ENCODE results near the gene COQ2.

COQ2 gene

GRCh38 chr4:83232082-83232481 is 52.5 kb downstream of the COQ2 start:
- H3K4me3 ChIP-seq (ENCODE audit: low read depth, low read length) = no peak overlapping the region
- no peaks in the 10 kb centered on the region for H3K36me3 ChIP-seq
- no peaks in the 10 kb centered on the region for H3K9me3 ChIP-seq (ENCODE audit: severe bottlenecking)
- DNase-seq = no peak
- H3K27me3 ChIP-seq (ENCODE audit: insufficient read depth, low read depth, severe bottlenecking) = no peaks in the 10 kb centered on the region
- H3K27ac ChIP-seq = no peak overlapping the region
- TF ChIP-seq, protein P1, sequence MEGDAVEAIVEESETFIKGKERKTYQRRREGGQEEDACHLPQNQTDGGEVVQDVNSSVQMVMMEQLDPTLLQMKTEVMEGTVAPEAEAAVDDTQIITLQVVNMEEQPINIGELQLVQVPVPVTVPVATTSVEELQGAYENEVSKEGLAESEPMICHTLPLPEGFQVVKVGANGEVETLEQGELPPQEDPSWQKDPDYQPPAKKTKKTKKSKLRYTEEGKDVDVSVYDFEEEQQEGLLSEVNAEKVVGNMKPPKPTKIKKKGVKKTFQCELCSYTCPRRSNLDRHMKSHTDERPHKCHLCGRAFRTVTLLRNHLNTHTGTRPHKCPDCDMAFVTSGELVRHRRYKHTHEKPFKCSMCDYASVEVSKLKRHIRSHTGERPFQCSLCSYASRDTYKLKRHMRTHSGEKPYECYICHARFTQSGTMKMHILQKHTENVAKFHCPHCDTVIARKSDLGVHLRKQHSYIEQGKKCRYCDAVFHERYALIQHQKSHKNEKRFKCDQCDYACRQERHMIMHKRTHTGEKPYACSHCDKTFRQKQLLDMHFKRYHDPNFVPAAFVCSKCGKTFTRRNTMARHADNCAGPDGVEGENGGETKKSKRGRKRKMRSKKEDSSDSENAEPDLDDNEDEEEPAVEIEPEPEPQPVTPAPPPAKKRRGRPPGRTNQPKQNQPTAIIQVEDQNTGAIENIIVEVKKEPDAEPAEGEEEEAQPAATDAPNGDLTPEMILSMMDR (IDR thresholded peaks at IDR 0.05; ENCODE audit: low read depth, low read length) = no peak

DNA sequence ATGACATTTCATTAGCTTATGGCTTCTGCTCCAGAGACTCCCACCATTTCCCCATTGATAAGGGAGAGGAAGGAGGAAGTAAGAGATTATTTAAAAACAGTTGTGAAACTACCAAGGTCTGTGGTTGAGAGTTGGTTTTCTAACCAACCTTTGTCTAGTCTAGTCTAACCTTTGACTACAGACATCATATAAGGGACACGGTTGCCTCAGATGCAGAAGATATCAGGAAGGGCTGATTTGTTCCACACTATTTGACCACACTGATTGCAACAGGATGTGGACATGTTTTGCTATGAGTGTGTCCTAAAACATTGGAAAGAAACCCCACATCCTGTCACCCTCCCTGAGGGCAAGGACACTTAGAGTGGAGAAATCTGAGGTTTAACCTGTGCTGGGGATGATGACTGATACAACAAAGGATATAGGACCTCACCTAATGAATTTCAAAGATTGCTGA is 53.0 kb downstream of the COQ2 start:
- TF ChIP-seq, protein P1 (IDR thresholded peaks at IDR 0.05; ENCODE audit: low read depth, low read length) = no peak
- no peak for DNase-seq
- no peaks in the 10 kb centered on the region for H3K9me3 ChIP-seq (ENCODE audit: severe bottlenecking)
- no peak overlapping the region for H3K27ac ChIP-seq
- H3K4me3 ChIP-seq (ENCODE audit: low read depth, low read length) = no peak overlapping the region
- H3K27me3 ChIP-seq (ENCODE audit: insufficient read depth, low read depth, severe bottlenecking) = no peaks in the 10 kb centered on the region
- no peaks in the 10 kb centered on the region for H3K36me3 ChIP-seq

GRCh38 chr4:83230928-83231327 is 53.7 kb downstream of the COQ2 start:
- Histone ChIP-seq H3K4me3 (ENCODE audit: low read depth, low read length) (no peak overlapping the region), H3K27me3 (ENCODE audit: insufficient read depth, low read depth, severe bottlenecking) (no peaks in the 10 kb centered on the region), H3K27ac (no peak overlapping the region), H3K36me3 (no peaks in the 10 kb centered on the region), H3K9me3 (ENCODE audit: severe bottlenecking) (no peaks in the 10 kb centered on the region)
- DNase-seq = no peak
- TF ChIP-seq, protein P1 (IDR thresholded peaks at IDR 0.05; ENCODE audit: low read depth, low read length) = no peak

GRCh38 chr4:83229791-83230190 is 54.8 kb downstream of the COQ2 start:
- Histone ChIP-seq H3K27me3 (ENCODE audit: insufficient read depth, low read depth, severe bottlenecking) (no peaks in the 10 kb centered on the region), H3K9me3 (ENCODE audit: severe bottlenecking) (no peaks in the 10 kb centered on the region), H3K36me3 (no peaks in the 10 kb centered on the region), H3K4me3 (ENCODE audit: low read depth, low read length) (no peak overlapping the region), H3K27ac (no peak overlapping the region)
- no peak for DNase-seq
- TF ChIP-seq, protein P1 (IDR thresholded peaks at IDR 0.05; ENCODE audit: low read depth, low read length) = no peak

- no peak overlapping the region for H3K4me3 ChIP-seq (ENCODE audit: low read depth, low read length)
- no peaks in the 10 kb centered on the region for H3K9me3 ChIP-seq (ENCODE audit: severe bottlenecking)
- no peak overlapping the region for H3K27ac ChIP-seq
- TF ChIP-seq, protein P1 (IDR thresholded peaks at IDR 0.05; ENCODE audit: low read depth, low read length) = no peak
- no peaks in the 10 kb centered on the region for H3K27me3 ChIP-seq (ENCODE audit: insufficient read depth, low read depth, severe bottlenecking)
- no peaks in the 10 kb centered on the region for H3K36me3 ChIP-seq
- no peak for DNase-seq
Measured at GRCh38 chr4:83228231-83228630, 56.4 kb downstream of the COQ2 start.

- Histone ChIP-seq H3K27me3 (ENCODE audit: insufficient read depth, low read depth, severe bottlenecking) (no peaks in the 10 kb centered on the region), H3K27ac (no peak overlapping the region), H3K36me3 (no peaks in the 10 kb centered on the region), H3K4me3 (ENCODE audit: low read depth, low read length) (no peak overlapping the region), H3K9me3 (ENCODE audit: severe bottlenecking) (no peaks in the 10 kb centered on the region)
- TF ChIP-seq, protein P1 (IDR thresholded peaks at IDR 0.05; ENCODE audit: low read depth, low read length) = no peak
- no peak for DNase-seq
Measured at GRCh38 chr4:83224502-83225197, 59.9 kb downstream of the COQ2 start.
